HG02973 (cell line): ENCODE data around the gene FXYD6.

Experiments used
- ATAC-seq: cut with Tn5 transposase; IDR thresholded peaks from one replicate; pipeline ENCODE4 v1.9.1; 2021; ENCODE audit warnings: moderate library complexity; ENCODE audit not compliant: unreplicated experiment

The FXYD6 gene

GRCh38 chr11:117910941-117911655 lies 34.6 kb upstream of the FXYD6 start:
- no peak for ATAC-seq

GRCh38 chr11:117910525-117910924 lies 34.1 kb upstream of the FXYD6 start:
- no peak for ATAC-seq

- ATAC-seq, result no peak
Measured at GRCh38 chr11:117909611-117910382, 33.3 kb upstream of the FXYD6 start.

GRCh38 chr11:117908959-117909610 lies 32.6 kb upstream of the FXYD6 start:
- no peak for ATAC-seq

GRCh38 chr11:117908109-117908895 lies 31.8 kb upstream of the FXYD6 start:
- ATAC-seq, result no peak

GRCh38 chr11:117907276-117908108 lies 31.0 kb upstream of the FXYD6 start:
- ATAC-seq, result no peak

GRCh38 chr11:117906710-117907109 lies 30.3 kb upstream of the FXYD6 start:
- no peak for ATAC-seq

- no peak for ATAC-seq
Measured at GRCh38 chr11:117906126-117906525, 29.7 kb upstream of the FXYD6 start.

GRCh38 chr11:117905524-117905923 lies 29.1 kb upstream of the FXYD6 start:
- no peak for ATAC-seq

- no peak for ATAC-seq
Measured at GRCh38 chr11:117903505-117904382, 27.3 kb upstream of the FXYD6 start.

- ATAC-seq, result no peak
Measured at GRCh38 chr11:117902001-117902845, 25.8 kb upstream of the FXYD6 start.

GRCh38 chr11:117901601-117902000 lies 25.1 kb upstream of the FXYD6 start:
- ATAC-seq, result no peak

GRCh38 chr11:117900720-117901440 lies 24.4 kb upstream of the FXYD6 start:
- no peak for ATAC-seq

GRCh38 chr11:117900121-117900648 lies 23.7 kb upstream of the FXYD6 start:
- ATAC-seq, result peak; percentile 67

GRCh38 chr11:117898059-117898458 lies 21.6 kb upstream of the FXYD6 start:
- no peak for ATAC-seq

- no peak for ATAC-seq
Measured at GRCh38 chr11:117892651-117893050, 16.2 kb upstream of the FXYD6 start.

GRCh38 chr11:117891362-117891761 lies 14.9 kb upstream of the FXYD6 start:
- no peak for ATAC-seq
